SK-N-SH treated with all-trans-retinoic acid at 6 μM for 48 hours (cell line): ENCODE results near the gene ZNF805.

Experiments
- ATAC-seq: fragments of 200-7000 bp; cut with Tn5 transposase; 3 replicates; pipeline ENCODE4 v1.9.1; 2020; ENCODE audit warnings: mild to moderate bottlenecking, moderate library complexity
- CSDC2 ChIP-seq: fragments of 250-450 bp; sonication (Bioruptor Pico); IDR thresholded peaks from 2 replicates; pipeline ENCODE4 v1.5.0; 2020; ENCODE audit warnings: mild to moderate bottlenecking, moderate library complexity
- CSRNP3 ChIP-seq: fragments of 250-450 bp; sonication (Bioruptor Pico); IDR thresholded peaks from 2 replicates; pipeline ENCODE4 v1.5.1; 2021; ENCODE audit warnings: mild to moderate bottlenecking, moderate library complexity
- GLIS3 ChIP-seq: fragments of 250-450 bp; sonication (Bioruptor Pico); IDR thresholded peaks from 2 replicates; pipeline ENCODE4 v1.5.0; 2020; ENCODE audit warnings: mild to moderate bottlenecking, moderate library complexity
- ISL1 ChIP-seq: fragments of 250-450 bp; sonication (Bioruptor Pico); IDR thresholded peaks from 2 replicates; pipeline ENCODE4 v2.1.2; 2022; ENCODE audit warnings: mild to moderate bottlenecking, moderate library complexity
- PPARA ChIP-seq: fragments of 250-450 bp; sonication (Bioruptor Pico); IDR thresholded peaks from 2 replicates; pipeline ENCODE4 v1.5.0; 2020; ENCODE audit warnings: mild to moderate bottlenecking, borderline replicate concordance
- RARB ChIP-seq: fragments of 250-450 bp; sonication (Bioruptor Pico); IDR thresholded peaks from 2 replicates; pipeline ENCODE4 v1.8.0; 2021; ENCODE audit warnings: mild to moderate bottlenecking, moderate library complexity
- SNAI2 ChIP-seq: fragments of 250-450 bp; sonication (Bioruptor Pico); IDR thresholded peaks from 2 replicates; pipeline ENCODE4 v1.5.0; 2020; ENCODE audit warnings: mild to moderate bottlenecking, moderate library complexity
- TCF4 ChIP-seq: fragments of 250-450 bp; sonication (Bioruptor Pico); IDR thresholded peaks from 2 replicates; pipeline ENCODE4 v1.8.0; 2021; ENCODE audit warnings: mild to moderate bottlenecking, moderate library complexity, borderline replicate concordance
- TSHZ2 ChIP-seq: fragments of 250-450 bp; sonication (Bioruptor Pico); IDR thresholded peaks from 2 replicates; pipeline ENCODE4 v1.5.0; 2020; ENCODE audit warnings: mild to moderate bottlenecking, moderate library complexity
- ZFP3 ChIP-seq: fragments of 250-450 bp; sonication (Bioruptor Pico); IDR thresholded peaks from 2 replicates; pipeline ENCODE4 v1.5.0; 2020; ENCODE audit warnings: mild to moderate bottlenecking, moderate library complexity
- ZFP30 ChIP-seq: fragments of 450-650 bp; formaldehyde crosslinking; IDR thresholded peaks from 2 replicates; pipeline ENCODE4 v1.5.0; 2022; ENCODE audit warnings: mild to moderate bottlenecking, moderate library complexity
- ZNF565 ChIP-seq: fragments of 450-650 bp; formaldehyde crosslinking; conservative IDR thresholded peaks from 2 replicates; pipeline ENCODE4 v1.5.0; 2020; ENCODE audit warnings: low read depth, mild to moderate bottlenecking, moderate library complexity
- ZNF70 ChIP-seq: fragments of 450-650 bp; formaldehyde crosslinking; IDR thresholded peaks from 2 replicates; pipeline ENCODE4 v1.5.0; 2020; ENCODE audit warnings: mild to moderate bottlenecking, moderate library complexity

The ZNF805 gene

GRCh38 chr19:57302727-57303401 is 62.4 kb downstream of the ZNF805 start:
- no peak; the same call in 2 of the 3 replicates for ATAC-seq
- TF ChIP-seq TCF4 (CRISPR knock-in tag) (no peak), SNAI2 (CRISPR knock-in tag) (no peak), ZNF70 (CRISPR knock-in tag) (no peak), ZNF565 (CRISPR knock-in tag) (no peak), TSHZ2 (no peak), CSDC2 (CRISPR knock-in tag) (no peak), CSRNP3 (CRISPR knock-in tag) (no peak), RARB (no peak), ZFP3 (no peak), GLIS3 (CRISPR knock-in tag) (no peak), PPARA (CRISPR knock-in tag) (no peak), ZFP30 (CRISPR knock-in tag) (no peak), ISL1 (no peak)
